ENCODE results near the gene CECR2.
A peak's percentile ranks its signal among the peaks of the same experiment; 100 is the strongest.
"Not testable (repeated sequence)": the region's sequence is repeated elsewhere in the genome, so short reads cannot be mapped to it uniquely, and the experiment has no call there.

CECR2 gene

GRCh38 chr22:17390087-17390486 is 20.8 kb downstream of the CECR2 start:
- intact Hi-C loops (cut with DNase I) = no loop called here
- DNase-seq = no peak

DNA sequence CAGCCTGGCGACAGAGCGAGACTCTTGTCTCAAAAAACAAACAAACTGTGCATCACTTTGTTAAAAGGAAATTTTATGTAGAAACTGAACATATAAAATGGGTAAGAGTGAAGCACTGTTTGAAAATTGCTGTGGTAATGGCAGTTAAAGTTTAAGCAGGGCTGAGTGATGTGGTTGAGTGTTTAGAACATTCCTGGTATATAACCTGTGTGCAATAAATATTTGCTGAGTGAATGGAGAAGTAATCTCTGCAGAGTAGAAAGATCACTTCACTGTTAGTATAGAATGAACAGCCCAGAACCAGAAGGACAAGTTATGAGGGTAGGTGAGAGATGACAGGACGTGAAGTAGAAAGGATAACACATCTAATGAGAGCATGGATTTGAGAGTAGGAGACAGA is 27.3 kb downstream of the CECR2 start:
- no peak for DNase-seq
- intact Hi-C loops (cut with DNase I) = no loop called here

- peak in 1 of 42 donors; percentile 26 for DNase-seq
- intact Hi-C loops (cut with DNase I) = no loop called here
Measured at GRCh38 chr22:17397756-17398547, 28.7 kb downstream of the CECR2 start.

DNA sequence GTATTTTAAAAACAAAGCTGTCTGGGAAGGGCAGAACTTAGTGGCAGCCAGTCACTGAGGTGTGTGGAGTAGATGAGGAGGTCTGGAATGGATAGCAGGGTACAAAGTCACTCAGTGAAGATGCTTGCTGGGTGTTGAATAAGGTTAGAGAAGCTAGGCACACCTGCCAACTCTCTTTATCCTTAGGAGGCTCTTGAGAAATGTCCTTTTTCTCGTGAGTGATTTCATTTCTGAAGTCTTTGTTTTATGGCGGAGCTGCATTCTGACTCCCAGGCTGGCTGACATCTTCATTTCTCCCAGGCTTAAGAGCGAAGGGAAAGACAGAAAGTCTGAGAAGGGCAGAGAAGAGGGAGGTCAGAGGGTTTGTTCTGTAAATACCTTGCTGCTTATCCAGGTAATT is 31.0 kb downstream of the CECR2 start:
- DNase-seq = peak in 1 of 42 donors; percentile 22
- intact Hi-C loops (cut with DNase I) = no loop called here

GRCh38 chr22:17401728-17402127 is 32.5 kb downstream of the CECR2 start:
- intact Hi-C loops (cut with DNase I) = no loop called here
- no peak for DNase-seq

DNA sequence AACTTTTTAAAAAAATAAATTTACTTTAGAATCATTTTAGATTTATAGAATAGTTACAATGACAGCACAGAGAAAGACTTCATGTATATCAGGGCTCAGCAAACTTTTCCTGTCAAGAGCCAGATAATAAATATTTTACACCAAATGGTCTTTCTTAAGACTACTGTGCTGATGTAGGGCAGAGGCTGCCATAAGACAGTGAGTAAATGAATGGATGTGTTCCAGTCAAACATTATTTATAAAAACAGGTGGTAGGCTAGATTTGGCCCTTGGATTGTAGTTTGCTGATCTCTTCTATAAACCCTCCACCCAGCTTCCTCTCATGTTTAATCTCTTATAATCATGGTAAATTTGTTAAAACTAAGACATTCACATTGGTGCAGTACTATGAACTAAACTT is 33.0 kb downstream of the CECR2 start:
- DNase-seq = no peak
- intact Hi-C loops (cut with DNase I) = no loop called here

DNA sequence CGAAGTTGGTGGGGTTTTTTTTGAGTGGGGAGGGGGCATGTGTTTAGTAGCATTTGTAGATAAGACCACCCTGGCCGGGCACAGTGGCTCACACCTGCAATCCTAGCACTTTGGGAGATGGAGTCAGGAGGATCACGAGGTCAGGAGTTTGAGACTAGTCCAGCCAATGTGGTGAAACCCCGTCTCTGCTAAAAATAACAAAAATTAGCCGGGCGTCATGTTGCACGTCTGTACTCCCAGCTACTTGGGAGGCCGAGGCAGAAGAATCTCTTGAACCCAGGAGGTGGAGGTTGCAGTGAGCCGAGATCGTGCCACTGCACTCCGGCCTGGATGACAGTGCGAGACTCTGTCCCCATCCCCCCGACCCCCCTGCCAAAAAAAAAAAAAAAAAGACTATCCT is 34.6 kb downstream of the CECR2 start:
- intact Hi-C loops (cut with DNase I) = no loop called here

GRCh38 chr22:17407643-17408042 is 38.4 kb downstream of the CECR2 start:
- intact Hi-C loops (cut with DNase I) = no loop called here
- no peak for DNase-seq

More for the DNA sequence above, 34.6 kb downstream of the CECR2 start:
- DNase-seq = no peak

DNA sequence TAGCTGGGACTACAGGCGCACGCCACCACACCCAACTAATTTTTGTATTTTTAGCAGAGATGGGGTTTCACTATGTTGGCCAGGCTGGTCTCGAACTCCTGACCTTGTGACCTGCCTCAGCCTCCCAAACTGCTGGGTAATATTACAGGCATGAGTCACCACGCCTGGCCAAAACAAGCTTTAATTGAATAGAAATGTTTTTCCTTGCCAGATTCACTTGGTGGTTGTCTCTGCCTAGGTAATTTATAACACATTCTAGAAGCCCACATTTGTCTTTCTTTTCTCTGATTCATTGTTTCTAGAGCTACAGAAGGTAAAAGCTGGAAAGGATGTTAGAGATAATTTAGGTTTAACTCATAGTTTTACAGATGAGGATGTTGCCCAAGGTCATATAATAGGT is 41.3 kb downstream of the CECR2 start:
- no peak for DNase-seq
- intact Hi-C loops (cut with DNase I) = no loop called here

DNA sequence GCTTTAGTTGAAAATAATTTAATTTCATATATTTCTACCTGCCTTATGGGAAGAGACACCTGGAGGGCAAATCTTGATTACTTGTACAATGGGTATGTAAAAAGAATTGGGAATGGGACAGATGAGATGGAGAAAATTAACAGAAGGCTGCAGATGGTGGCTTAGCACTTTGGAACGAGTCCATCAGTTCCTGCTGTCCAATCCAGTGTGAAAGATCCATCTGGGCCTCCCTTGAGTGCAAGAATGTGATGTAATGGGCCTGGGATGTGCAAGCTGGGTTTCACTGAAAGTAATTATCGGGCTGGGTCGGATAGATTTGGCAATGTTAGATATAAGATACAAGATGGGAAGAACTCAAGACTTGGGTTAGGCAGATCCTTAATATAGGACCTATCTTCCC is 42.0 kb downstream of the CECR2 start:
- intact Hi-C loops (cut with DNase I) = no loop called here
- peak in 25 of 42 donors; percentile 14 to 71 (median 41) for DNase-seq

- intact Hi-C loops (cut with DNase I) = no loop called here
- DNase-seq = peak in 12 of 42 donors; percentile 19 to 71 (median 38)
Measured at GRCh38 chr22:17412232-17412631, 43.0 kb downstream of the CECR2 start.

DNA sequence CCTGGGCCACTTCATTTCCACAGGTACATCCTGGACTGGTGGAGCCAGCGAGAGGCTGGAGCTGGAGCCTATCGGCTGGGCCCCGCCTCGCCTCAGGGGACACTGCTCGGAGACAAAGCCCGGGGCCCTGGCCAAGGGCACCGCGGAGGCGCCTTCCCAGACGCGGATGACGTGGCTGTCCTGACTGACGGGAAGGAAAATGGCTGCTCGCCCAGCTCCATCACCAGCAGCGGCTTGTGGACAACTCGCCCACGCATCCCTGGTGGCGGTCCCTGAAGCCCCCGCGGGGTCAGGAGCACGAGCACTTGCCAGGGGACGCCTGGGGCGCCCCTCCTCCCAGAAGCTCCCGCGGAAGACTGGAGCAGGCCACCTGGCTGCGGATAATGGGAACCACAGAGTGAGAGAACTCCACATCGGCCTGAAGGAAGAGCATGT is 49.6 kb downstream of the CECR2 start:
- DNase-seq = no peak
- intact Hi-C loops (cut with DNase I) = no loop called here

DNA sequence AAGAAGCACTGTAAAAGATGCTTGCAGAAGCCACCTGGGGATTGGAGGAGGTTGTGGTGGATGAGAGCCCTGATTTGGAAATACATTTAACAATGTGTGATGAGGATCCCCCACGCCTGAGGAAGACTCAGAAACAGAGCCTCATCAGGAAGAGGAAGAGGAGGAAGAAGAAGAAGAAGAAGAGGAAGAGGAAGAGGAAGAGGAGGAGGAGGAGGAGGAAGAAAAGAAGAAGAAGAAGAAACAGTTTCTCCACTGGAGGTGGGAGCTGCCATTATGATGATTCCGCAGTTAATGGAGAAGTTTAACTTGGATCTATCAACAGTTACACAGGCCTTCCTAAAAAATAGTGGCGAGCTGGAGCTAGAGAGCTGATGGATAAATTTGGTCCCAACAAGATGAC is 50.1 kb downstream of the CECR2 start:
- DNase-seq = no peak
- intact Hi-C loops (cut with DNase I) = no loop called here

DNA sequence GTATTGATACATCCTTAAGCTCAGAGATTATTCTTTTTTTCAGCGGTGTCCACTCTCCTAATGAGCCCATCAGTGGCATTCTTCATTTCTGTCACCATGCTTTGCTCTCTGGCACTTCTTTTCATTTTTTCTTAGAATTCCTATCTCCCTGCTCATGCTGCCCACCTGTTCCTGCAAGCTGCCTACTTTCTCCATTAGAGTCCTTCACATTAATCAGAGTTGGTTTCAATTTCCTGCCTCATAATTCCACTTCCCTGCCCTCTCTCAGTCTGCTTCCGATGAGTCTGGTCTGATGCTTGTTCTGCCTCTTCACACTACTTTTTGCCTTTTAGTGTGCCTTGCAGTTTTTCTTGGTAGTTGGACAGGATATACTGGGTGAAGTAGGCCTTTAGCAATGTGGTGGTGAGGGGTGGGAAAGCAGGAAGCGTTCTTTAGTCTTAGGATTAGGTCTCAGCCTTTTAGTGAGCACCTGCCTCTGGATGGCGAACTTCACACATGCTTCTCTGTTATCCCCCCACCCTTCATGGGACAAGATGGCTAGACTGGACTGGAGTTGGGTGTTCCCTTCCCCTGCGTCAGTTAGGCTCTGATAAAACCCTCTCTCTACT is 53.6 kb downstream of the CECR2 start:
- no peak for DNase-seq
- intact Hi-C loops (cut with DNase I) = no loop called here

DNA sequence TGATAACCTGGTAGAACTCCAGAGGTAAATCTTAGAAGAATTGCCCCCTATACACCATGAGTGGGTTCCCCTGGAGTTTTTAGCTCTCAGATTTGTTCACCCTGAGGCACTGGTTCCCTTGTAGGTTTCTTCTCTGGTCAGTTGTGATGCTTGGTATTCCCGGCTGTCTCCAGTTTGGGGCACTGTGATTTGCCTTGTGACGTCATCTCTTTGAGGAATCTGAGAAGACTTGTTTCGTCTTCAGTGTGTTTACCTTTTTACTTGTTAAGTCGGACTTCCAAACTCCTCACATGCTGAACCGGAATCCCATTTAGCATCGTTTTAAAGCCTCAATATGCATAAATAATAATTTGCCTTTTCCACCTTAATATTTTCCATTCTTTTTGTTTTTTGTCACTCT is 54.4 kb downstream of the CECR2 start:
- DNase-seq = no peak
- intact Hi-C loops (cut with DNase I) = no loop called here

DNA sequence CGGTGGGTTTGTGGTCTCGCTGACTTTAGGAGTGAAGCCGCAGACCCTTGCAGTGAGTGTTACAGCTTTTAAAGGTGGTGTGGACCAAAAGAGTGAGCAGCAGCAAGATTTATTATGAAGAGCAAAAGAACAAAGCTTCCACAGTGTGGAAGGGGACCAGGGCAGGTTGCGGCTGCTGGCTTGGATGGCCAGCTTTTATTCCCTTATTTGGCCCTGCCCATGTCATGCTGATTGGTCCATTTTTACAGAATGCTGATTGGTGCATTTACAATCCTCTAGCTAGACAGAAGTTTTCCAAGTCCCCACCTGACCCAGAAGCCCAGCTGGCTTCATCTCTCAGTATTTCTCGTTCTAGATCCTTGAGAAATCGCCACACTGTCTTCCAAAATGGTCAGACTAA is 58.3 kb downstream of the CECR2 start:
- intact Hi-C loops (cut with DNase I); DNase-seq: not testable (repeated sequence)

GRCh38 chr22:17429516-17429915 is 60.3 kb downstream of the CECR2 start:
- DNase-seq = no peak
- intact Hi-C loops (cut with DNase I) = no loop called here

DNA sequence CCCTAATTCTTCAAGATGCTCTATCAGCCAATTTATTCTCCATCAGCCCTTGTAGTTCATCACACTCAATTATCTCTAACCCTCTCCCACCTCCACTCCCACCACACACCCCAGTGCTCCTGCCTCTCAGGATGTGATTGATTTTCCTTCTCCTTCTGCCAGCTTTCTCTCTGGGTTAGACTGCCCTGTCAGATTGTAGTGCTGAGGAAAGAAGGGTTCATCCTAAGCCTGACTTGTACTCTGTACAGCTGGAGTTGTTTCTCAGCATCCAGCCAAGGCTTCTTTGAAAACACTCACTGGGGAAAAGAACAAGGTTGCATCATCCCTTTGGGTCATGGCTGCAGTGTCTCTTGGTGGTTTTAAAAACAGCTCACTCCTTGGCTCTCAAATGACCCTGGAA is 61.2 kb downstream of the CECR2 start:
- peak in 6 of 42 donors; percentile 15 to 67 (median 25) for DNase-seq
- intact Hi-C loops (cut with DNase I) = loop anchor here (10.0 kb wide), 1 partner anchor 64 kb away; no protein-coding TSS in a partner anchor

DNA sequence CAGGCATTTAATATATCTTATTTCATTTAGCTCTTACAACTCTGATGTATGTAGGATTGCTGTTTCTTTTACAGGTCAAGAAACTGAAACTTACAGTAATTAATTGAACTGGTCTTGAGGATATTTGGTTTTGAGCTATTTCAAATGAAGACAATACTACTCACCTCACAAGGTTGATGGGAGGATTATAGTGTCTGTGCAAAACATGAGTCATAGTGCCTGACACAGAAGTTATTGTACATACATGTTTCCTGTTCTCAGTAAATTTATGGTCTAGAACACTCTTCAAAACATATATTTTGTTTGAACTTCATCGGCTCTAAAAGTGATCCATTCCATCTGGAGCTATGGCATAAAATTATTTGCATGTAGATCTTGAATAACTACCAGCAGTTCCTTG is 61.9 kb downstream of the CECR2 start:
- intact Hi-C loops (cut with DNase I) = loop anchor here (10.0 kb wide), 1 partner anchor 64 kb away; no protein-coding TSS in a partner anchor
- DNase-seq = no peak

DNA sequence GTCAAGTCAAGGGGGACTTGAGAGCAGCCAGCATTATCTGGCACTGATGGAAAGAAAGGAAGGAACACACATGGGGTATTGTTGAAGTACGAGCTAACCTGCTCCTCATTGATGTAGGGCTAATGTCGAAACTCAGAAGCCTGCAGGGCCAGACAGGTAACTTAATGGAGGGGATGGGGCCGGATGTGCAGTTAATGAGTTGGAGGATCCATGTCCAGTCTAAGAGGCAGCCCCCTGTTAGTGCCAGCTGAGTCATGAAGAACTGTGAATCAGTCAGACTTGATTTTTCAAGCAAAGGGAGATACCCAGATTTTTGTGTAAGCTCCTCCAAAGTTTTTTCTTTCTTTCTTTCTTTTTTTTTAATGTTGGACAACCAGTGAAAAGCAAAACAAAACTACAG is 65.6 kb downstream of the CECR2 start:
- intact Hi-C loops (cut with DNase I) = loop anchor here (5.0 to 10.0 kb wide), 3 partner anchors 37 to 68 kb away; partner anchors contain the start of gene CECR2
- peak in 2 of 42 donors; percentile 26 to 49 for DNase-seq

- no peak for DNase-seq
- intact Hi-C loops (cut with DNase I) = loop anchor here (5.0 to 10.0 kb wide), 3 partner anchors 37 to 68 kb away; partner anchors contain the start of gene CECR2
Measured at GRCh38 chr22:17435375-17435774, 66.1 kb downstream of the CECR2 start.
